GM19240 (cell line): ENCODE data around the gene NDUFS2.

ENCODE experiments used
- DNase-seq: peaks from one replicate; pipeline ENCODE4 v3.0.0; 2011; ENCODE audit warnings: low spot score; ENCODE audit not compliant: insufficient read length

NDUFS2 gene

GRCh38 chr1:161201836-161202712 lies at the start of gene NDUFS2:
Gene NDUFS2, plus strand, starts transcription at chr1:161202367. Its CDS starts 19 bp downstream, at chr1:161202386.
- DNase-seq: peak; percentile 97

DNA sequence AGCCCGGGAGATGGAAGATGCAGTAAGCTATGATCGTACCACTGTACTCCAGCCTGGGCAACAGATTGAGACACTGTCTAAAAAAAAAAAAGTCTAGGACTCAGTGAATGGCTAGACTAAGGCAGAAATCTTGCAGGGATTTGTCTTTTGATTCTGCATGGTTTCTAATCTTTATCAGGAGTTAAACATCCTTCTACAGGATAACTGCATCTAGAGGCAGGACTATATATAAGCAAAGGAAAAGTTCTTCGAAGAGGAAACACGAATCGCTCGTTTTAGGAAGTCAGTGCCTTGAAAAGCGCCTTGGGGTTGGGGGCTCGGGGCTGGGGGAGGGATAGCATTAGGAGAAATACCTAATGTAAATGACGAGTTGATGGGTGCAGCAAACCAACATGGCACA lies 49.0 kb upstream of the NDUFS2 start:
- no peak for DNase-seq

GRCh38 chr1:161153682-161154337 lies 48.4 kb upstream of the NDUFS2 start, which contains the start of gene UFC1:
Gene UFC1, plus strand, starts transcription at chr1:161153978. Its CDS starts 20 bp downstream, at chr1:161153998.
- DNase-seq: peak; percentile 81

DNA sequence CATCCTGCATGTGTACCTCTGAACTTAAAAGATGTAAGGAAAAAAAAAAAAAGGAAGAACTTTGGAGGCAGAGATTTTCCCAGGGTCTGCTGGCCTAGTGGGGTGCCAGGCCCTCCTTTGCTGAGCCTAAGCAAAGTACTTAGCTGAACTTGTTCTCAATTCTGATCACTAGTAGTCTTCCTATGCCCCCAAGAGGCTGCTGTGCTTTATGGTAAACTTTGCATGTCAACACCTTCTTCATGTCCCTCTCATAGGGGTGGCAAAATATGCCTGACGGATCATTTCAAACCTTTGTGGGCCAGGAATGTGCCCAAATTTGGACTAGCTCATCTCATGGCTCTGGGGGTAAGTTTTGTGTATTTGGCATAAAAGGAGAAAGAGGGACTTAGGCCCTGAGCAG lies 44.3 kb upstream of the NDUFS2 start:
- DNase-seq: no peak

- DNase-seq: no peak
Measured at GRCh38 chr1:161158316-161159010, 43.7 kb upstream of the NDUFS2 start.

DNA sequence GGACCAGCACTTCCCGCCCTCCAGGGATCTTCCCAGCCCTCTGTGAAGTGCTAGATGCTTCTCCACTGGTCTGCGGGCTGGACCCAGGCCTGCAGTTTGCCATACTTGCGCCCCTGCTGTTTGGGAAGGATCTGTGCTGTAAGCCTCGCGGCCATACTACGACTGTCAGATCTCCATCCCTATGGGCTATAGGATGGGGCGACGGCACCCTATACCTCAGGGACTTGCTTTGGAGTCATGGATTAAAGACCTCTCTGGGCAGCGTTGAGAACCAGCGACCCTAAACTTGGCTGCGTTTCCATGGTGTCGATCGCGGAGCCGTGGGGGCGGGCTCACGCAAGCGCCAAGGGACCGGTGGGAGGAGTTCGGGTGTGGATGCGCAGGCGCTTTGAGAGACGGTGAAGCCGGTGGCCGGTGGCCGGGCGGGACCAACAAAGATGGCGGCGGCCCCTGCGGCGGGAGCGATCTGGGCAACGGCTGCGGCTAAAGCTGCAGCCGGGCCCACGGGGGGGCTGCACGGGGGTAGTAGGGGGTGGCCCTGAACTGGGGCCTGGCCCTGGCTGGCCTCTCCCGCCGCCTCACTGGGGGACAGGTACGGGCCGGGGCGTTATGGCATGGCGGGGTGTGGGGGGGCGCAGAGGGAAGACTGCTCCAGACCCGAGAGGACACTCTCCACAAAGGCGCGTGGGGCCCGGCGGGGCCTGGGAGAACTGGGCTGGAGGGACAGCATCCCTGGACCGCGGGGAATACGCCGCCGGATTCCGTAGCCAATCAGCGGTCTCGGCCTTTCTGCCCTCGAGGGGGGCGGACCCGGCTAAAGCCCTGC lies 42.9 kb upstream of the NDUFS2 start, which contains the start of gene USP21:
Gene USP21 (plus strand): TSS at position 414 of the 826 bp plus-strand sequence. CDS start 1,141 bp downstream, outside the sequence.
- DNase-seq: peak; percentile 83

- no peak for DNase-seq
Measured at GRCh38 chr1:161159913-161160243, 42.3 kb upstream of the NDUFS2 start.

GRCh38 chr1:161160671-161161145 lies 41.5 kb upstream of the NDUFS2 start:
- no peak for DNase-seq

- DNase-seq: no peak
Measured at GRCh38 chr1:161161652-161162051, 40.5 kb upstream of the NDUFS2 start.

DNA sequence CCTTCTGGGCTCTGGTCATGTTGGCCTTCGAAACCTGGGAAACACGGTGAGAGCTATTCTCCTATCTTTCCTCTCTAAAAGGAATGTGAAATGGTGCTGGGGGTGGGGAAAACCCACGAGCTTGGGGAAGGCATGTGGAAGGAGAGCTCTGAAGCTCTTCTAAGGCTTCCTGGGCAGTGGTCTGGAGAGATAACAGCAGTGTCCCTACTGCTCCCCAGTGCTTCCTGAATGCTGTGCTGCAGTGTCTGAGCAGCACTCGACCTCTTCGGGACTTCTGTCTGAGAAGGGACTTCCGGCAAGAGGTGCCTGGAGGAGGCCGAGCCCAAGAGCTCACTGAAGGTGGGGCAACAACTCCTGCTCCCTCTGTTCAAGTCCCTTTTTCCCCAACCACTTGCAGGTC lies 40.1 kb upstream of the NDUFS2 start:
- no peak for DNase-seq

- no peak for DNase-seq
Measured at GRCh38 chr1:161162806-161163205, 39.4 kb upstream of the NDUFS2 start.

- no peak for DNase-seq
Measured at GRCh38 chr1:161163793-161164192, 38.4 kb upstream of the NDUFS2 start.

- no peak for DNase-seq
Measured at GRCh38 chr1:161164901-161165610, 37.1 kb upstream of the NDUFS2 start.

DNA sequence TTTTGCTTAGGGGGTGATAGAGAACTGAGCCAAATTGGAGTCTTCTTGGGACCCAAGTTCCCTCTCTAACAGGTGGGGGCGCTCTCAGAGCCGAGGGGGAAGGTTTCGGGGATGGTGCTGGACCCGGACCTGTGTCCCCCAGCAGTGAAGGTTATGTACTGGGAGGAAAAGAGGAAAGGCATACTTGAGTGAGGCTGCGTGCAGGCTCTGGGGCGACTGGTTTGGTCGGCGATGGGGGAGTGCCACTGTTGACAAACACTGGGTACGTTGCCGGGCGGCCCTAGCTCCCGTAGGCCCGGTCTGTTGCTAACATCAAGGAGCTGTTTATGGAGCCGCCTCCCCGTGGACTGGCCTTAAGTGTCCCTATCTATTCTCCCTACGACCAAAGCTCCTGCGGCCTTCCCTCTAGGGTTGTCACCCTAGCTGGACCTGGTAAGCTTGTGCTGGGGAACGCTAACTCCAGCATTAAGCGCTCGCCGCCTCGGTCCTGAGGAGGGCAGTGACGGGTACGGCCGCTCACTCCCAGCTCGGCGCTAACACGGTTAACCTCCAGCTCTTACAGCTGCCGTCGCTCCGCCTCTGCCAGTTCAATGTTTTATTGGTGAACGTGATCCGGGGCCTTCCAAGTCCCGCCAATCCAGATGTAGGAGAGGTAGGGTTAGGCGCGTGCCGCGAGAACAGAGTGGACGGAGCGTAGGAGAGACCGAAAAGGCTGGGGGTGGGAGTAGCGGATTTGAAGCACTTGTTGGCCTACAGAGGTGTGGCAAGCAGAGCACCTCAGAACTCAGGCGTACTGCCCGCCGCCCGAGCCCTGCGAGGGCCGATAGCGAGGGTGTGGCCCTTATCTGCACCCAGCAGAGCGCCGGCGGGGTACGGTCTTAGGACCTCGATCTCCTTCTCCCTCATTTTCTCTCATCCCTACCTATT lies 36.2 kb upstream of the NDUFS2 start, which contains the start of gene PPOX:
Gene PPOX (plus strand): TSS at position 685 of the 927 bp plus-strand sequence. CDS start 422 bp downstream, outside the sequence.
- peak; percentile 87 for DNase-seq

DNA sequence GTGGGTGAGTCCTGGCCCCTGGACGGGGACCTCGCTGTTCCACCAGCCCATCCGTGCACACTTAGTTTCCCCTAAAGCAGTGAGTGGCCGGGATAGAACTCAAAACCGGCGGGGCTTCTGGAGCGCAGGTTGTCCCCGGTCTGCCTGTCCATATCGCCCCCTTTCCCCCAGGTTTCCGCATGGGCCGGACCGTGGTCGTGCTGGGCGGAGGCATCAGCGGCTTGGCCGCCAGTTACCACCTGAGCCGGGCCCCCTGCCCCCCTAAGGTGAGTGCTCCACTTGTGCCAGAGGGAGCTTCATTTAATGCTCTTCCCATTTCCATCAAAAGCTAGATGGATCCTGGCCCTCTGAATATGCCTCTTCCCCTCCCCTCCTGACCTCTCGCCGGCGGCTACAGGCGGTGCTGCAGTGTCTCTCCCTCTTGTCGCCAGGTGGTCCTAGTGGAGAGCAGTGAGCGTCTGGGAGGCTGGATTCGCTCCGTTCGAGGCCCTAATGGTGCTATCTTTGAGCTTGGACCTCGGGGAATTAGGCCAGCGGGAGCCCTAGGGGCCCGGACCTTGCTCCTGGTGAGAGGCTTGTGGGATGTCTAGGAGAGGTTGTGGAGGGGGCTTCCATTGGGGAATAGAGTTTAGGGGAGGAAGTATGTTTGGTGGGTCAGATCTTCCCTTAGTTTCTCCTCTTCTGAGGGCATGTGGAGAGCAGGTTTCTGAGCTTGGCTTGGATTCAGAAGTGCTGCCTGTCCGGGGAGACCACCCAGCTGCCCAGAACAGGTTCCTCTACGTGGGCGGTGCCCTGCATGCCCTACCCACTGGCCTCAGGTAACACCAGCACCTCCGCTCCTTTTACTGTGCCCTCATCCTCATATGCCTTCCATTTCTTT lies 35.3 kb upstream of the NDUFS2 start:
- DNase-seq: no peak

DNA sequence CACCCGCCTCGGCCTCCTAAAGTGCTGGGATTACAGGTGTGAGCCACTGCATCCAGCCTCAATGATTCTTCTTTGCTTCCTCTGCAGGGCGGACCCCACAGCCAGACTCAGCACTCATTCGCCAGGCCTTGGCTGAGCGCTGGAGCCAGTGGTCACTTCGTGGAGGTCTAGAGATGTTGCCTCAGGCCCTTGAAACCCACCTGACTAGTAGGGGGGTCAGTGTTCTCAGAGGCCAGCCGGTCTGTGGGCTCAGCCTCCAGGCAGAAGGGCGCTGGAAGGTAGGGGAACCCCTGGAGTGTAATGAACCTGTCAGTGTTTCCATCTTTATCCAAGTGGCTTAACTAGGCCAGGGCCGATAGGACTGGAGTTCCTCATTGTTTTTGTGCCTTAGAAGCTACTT lies 33.3 kb upstream of the NDUFS2 start:
- no peak for DNase-seq

DNA sequence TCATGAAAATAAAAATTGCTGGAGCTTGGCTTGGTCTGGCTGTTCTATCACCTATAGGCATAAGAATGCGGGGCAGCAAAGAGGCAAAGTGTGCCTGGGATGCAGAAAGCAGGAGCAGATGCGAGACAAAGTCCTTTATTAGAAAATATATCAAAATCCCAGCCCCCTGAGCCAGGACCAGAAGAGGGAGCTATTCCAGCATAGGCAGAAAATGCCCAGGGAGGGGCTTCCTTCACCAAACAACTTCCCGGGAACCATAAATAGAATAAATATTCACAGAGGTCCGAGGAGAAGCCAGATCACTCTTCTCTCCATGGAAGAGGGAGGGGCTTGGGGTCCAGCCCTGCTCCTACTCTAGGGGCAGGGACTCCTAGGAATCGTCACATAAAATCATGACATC lies 31.0 kb upstream of the NDUFS2 start:
- no peak for DNase-seq

- DNase-seq: no peak
Measured at GRCh38 chr1:161171696-161172095, 30.5 kb upstream of the NDUFS2 start.
